ENCODE measurements around the gene KDM2A.

Gene KDM2A

GRCh38 chr11:67230406-67230805 is 111.3 kb downstream of the KDM2A start:
- no peak for TF ChIP-seq AEBP2 (tag by site-specific recombination; IDR thresholded peaks at IDR 0.05; ENCODE audit: borderline replicate concordance)
- TF ChIP-seq ZNF670 (tag by site-specific recombination; IDR thresholded peaks at IDR 0.05; ENCODE audit: low read depth), result no peak
- TF ChIP-seq GLI4 (tag by site-specific recombination; IDR thresholded peaks at IDR 0.05), result no peak
- no peak for TF ChIP-seq ZNF416 (tag by site-specific recombination; IDR thresholded peaks at IDR 0.05)
- TF ChIP-seq ZNF677 (tag by site-specific recombination; IDR thresholded peaks at IDR 0.05), result no peak
- Histone ChIP-seq H3K4me3 (ENCODE audit: low read depth, low read length) (no peak overlapping the region), H3K9me3 (ENCODE audit: control insufficient read depth, insufficient read depth, low read depth, low read length) (no peaks in the 10 kb centered on the region), H3K4me1 (ENCODE audit: control insufficient read depth, insufficient read depth, low read length) (no peaks in the 10 kb centered on the region), H3K36me3 (ENCODE audit: control insufficient read depth in 2 of 2, insufficient read depth in 1 of 2, low read length in 2 of 2) (peaks cover 4 to 52% of the 10 kb centered on the region in 2 experiments; a peak in 2 of 3 replicates), H3K27ac (ENCODE audit: extremely low read depth, low read depth, low read length) (no peak overlapping the region)
- ChIA-PET CTCF (interaction anchor here (1.0 kb wide), 2 partner anchors 9 to 63 kb away, joined by 3 read pairs; no protein-coding TSS in a partner anchor), POLR2A (interaction anchor here (0.6 to 1.5 kb wide), 2 partner anchors 8 to 9 kb away, joined by 3 to 4 read pairs; no protein-coding TSS in a partner anchor)

- H3K9me3 ChIP-seq (ENCODE audit: control insufficient read depth, insufficient read depth, low read depth, low read length), result no peaks in the 10 kb centered on the region
- no peak for TF ChIP-seq ZNF132 (tag by site-specific recombination; IDR thresholded peaks at IDR 0.05; ENCODE audit: borderline replicate concordance)
- TF ChIP-seq ZNF585B (tag by site-specific recombination; IDR thresholded peaks at IDR 0.05), result no peak
- TF ChIP-seq ZNF843 (tag by site-specific recombination; IDR thresholded peaks at IDR 0.05), result no peak
- peak; percentile 94 for TF ChIP-seq ZNF121 (tag by site-specific recombination; IDR thresholded peaks at IDR 0.05)
- no peaks in the 10 kb centered on the region for H3K4me1 ChIP-seq (ENCODE audit: control insufficient read depth, insufficient read depth, low read length)
- peaks cover 4 to 51% of the 10 kb centered on the region in 2 experiments; a peak in 2 of 3 replicates for H3K36me3 ChIP-seq (ENCODE audit: control insufficient read depth in 2 of 2, insufficient read depth in 1 of 2, low read length in 2 of 2)
- H3K4me3 ChIP-seq (ENCODE audit: low read depth, low read length), result no peak overlapping the region
- POLR2A ChIA-PET, result interaction anchor here (0.6 kb wide), 1 partner anchor 8 kb away, joined by 3 read pairs; no protein-coding TSS in a partner anchor
- CTCF ChIA-PET, result interaction anchor here (1.0 kb wide), 2 partner anchors 9 to 63 kb away, joined by 3 read pairs; no protein-coding TSS in a partner anchor
- H3K27ac ChIP-seq (ENCODE audit: extremely low read depth, low read depth, low read length), result no peak overlapping the region
Measured at GRCh38 chr11:67230886-67231285, 111.8 kb downstream of the KDM2A start.

- Histone ChIP-seq H3K4me1 (ENCODE audit: control insufficient read depth, insufficient read depth, low read length) (0 out of 2 replicates have a peak, but pooled peaks cover under 1% of the 10 kb centered on the region), H3K36me3 (ENCODE audit: control insufficient read depth in 2 of 2, insufficient read depth in 1 of 2, low read length in 2 of 2) (peaks cover 4 to 33% of the 10 kb centered on the region in 2 experiments; a peak in 2 of 3 replicates), H3K4me3 (ENCODE audit: low read depth, low read length) (no peak overlapping the region), H3K27ac (ENCODE audit: extremely low read depth, low read depth, low read length) (no peak overlapping the region), H3K9me3 (ENCODE audit: control insufficient read depth, insufficient read depth, low read depth, low read length) (no peaks in the 10 kb centered on the region)
- ChIA-PET CTCF (interaction anchor here (1.1 to 1.5 kb wide), 2 partner anchors 29 to 153 kb away, joined by 3 to 5 read pairs; no protein-coding TSS in a partner anchor), POLR2A (interaction anchor here (0.6 kb wide), 1 partner anchor 142 kb away, joined by 3 read pairs; no protein-coding TSS in a partner anchor)
- no peak for TF ChIP-seq HOXC10 (CRISPR knock-in tag; IDR thresholded peaks at IDR 0.05)
- TF ChIP-seq, protein P1, sequence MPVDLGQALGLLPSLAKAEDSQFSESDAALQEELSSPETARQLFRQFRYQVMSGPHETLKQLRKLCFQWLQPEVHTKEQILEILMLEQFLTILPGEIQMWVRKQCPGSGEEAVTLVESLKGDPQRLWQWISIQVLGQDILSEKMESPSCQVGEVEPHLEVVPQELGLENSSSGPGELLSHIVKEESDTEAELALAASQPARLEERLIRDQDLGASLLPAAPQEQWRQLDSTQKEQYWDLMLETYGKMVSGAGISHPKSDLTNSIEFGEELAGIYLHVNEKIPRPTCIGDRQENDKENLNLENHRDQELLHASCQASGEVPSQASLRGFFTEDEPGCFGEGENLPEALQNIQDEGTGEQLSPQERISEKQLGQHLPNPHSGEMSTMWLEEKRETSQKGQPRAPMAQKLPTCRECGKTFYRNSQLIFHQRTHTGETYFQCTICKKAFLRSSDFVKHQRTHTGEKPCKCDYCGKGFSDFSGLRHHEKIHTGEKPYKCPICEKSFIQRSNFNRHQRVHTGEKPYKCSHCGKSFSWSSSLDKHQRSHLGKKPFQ (tag by site-specific recombination; IDR thresholded peaks at IDR 0.05), result no peak
- no peak for TF ChIP-seq ZNF639 (tag by site-specific recombination; IDR thresholded peaks at IDR 0.05)
- no peak for TF ChIP-seq PRDM1 (tag by site-specific recombination; IDR thresholded peaks at IDR 0.05)
- TF ChIP-seq KLF17 (tag by site-specific recombination; IDR thresholded peaks at IDR 0.05), result no peak
- TF ChIP-seq, protein P2, sequence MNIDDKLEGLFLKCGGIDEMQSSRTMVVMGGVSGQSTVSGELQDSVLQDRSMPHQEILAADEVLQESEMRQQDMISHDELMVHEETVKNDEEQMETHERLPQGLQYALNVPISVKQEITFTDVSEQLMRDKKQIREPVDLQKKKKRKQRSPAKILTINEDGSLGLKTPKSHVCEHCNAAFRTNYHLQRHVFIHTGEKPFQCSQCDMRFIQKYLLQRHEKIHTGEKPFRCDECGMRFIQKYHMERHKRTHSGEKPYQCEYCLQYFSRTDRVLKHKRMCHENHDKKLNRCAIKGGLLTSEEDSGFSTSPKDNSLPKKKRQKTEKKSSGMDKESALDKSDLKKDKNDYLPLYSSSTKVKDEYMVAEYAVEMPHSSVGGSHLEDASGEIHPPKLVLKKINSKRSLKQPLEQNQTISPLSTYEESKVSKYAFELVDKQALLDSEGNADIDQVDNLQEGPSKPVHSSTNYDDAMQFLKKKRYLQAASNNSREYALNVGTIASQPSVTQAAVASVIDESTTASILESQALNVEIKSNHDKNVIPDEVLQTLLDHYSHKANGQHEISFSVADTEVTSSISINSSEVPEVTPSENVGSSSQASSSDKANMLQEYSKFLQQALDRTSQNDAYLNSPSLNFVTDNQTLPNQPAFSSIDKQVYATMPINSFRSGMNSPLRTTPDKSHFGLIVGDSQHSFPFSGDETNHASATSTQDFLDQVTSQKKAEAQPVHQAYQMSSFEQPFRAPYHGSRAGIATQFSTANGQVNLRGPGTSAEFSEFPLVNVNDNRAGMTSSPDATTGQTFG (tag by site-specific recombination; IDR thresholded peaks at IDR 0.05; ENCODE audit: borderline replicate concordance), result no peak
- no peak for TF ChIP-seq ZSCAN30 (tag by site-specific recombination; IDR thresholded peaks at IDR 0.05)
- no peak for TF ChIP-seq ZNF677 (tag by site-specific recombination; IDR thresholded peaks at IDR 0.05)
- TF ChIP-seq KLF16 (tag by site-specific recombination; IDR thresholded peaks at IDR 0.05), result no peak
- no peak for TF ChIP-seq ZFP3 (tag by site-specific recombination; IDR thresholded peaks at IDR 0.05; ENCODE audit: low read depth)
- no peak for TF ChIP-seq ZNF514 (tag by site-specific recombination; IDR thresholded peaks at IDR 0.05)
- TF ChIP-seq GLI2 (tag by site-specific recombination; IDR thresholded peaks at IDR 0.05; ENCODE audit: borderline replicate concordance, low read depth), result no peak
- TF ChIP-seq ZNF701 (tag by site-specific recombination; IDR thresholded peaks at IDR 0.05), result no peak
Measured at GRCh38 chr11:67233584-67234190, 114.6 kb downstream of the KDM2A start.
